ENCODE data around the gene ELF5. TPM values are rescaled to one million over a fixed set of nuclear protein-coding genes. Genes with fewer than 3 reads are reported as not detected.
A peak's percentile ranks its signal among the peaks of the same experiment; 100 is the strongest.

The ELF5 gene
- total RNA-seq, 2 experiments from 2014 or later, result not detected

- no peaks in the 10 kb centered on the region for H3K9me3 Mint-ChIP-seq (ENCODE audit: insufficient read depth)
- POLR2A ChIA-PET, result no interaction called here
Measured at GRCh38 chr11:34460278-34460677, 53.3 kb downstream of the ELF5 start.

GRCh38 chr11:34459507-34460162, 54.0 kb downstream of the ELF5 start:
- Mint-ChIP-seq H3K36me3 (ENCODE audit: low read depth) (peaks cover 61% of the 10 kb centered on the region), H3K9me3 (ENCODE audit: insufficient read depth) (no peaks in the 10 kb centered on the region), H3K4me3 (no peak overlapping the region), H3K27ac (no peak overlapping the region), H3K4me1 (ENCODE audit: low read depth) (peaks cover 3% of the 10 kb centered on the region), H3K27me3 (ENCODE audit: low read depth) (no peaks in the 10 kb centered on the region)
- DNase-seq (no peak), ATAC-seq (no peak)
- ChIA-PET CTCF (interaction anchor here (0.7 to 0.9 kb wide), 2 partner anchors 9 to 31 kb away, joined by 3 read pairs; no protein-coding TSS in a partner anchor), POLR2A (interaction anchor here (0.9 kb wide), 1 partner anchor 13 kb away, joined by 3 read pairs; no protein-coding TSS in a partner anchor)

More at GRCh38 chr11:34460278-34460677, 53.3 kb downstream of the ELF5 start:
- CTCF ChIA-PET, result interaction anchor here (0.7 to 0.9 kb wide), 2 partner anchors 8 to 32 kb away, joined by 3 read pairs; no protein-coding TSS in a partner anchor
- no peaks in the 10 kb centered on the region for H3K27me3 Mint-ChIP-seq (ENCODE audit: low read depth)
- DNase-seq (no peak), ATAC-seq (no peak)
- no peak overlapping the region for H3K4me3 Mint-ChIP-seq
- peaks cover 5% of the 10 kb centered on the region for H3K4me1 Mint-ChIP-seq (ENCODE audit: low read depth)
- H3K36me3 Mint-ChIP-seq (ENCODE audit: low read depth), result peaks cover 58% of the 10 kb centered on the region
- H3K27ac Mint-ChIP-seq, result no peak overlapping the region

DNA sequence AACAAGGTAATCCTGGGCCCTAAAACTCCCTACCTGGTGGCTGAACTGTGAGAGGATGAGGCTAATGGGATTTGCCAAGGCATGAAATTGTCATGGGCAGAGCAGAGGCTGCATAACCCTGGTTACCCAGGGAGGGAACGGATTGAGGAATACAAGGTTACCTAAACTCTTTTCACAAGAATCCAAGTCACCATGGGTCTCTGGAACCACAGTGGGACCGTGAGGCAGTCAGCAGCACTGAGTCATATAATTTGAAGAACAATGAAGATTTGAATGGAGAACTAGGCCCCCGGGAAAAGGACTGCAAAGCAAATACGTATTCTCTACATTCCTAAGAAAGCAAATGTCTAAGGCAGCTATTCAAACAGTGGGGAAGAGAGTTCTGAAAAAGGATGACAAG, 55.1 kb downstream of the ELF5 start:
- ATAC-seq, result no peak
- no peak overlapping the region for H3K4me3 Mint-ChIP-seq
- no peaks in the 10 kb centered on the region for H3K9me3 Mint-ChIP-seq (ENCODE audit: insufficient read depth)
- H3K4me1 Mint-ChIP-seq (ENCODE audit: low read depth), result no peaks in the 10 kb centered on the region
- H3K36me3 Mint-ChIP-seq (ENCODE audit: low read depth), result peaks cover 53% of the 10 kb centered on the region
- CTCF ChIA-PET, result interaction anchor here (1.0 kb wide), 1 partner anchor 9 kb away, joined by 5 read pairs; no protein-coding TSS in a partner anchor
- H3K27me3 Mint-ChIP-seq (ENCODE audit: low read depth), result no peaks in the 10 kb centered on the region
- POLR2A ChIA-PET, result no interaction called here
- DNase-seq, result no peak
- no peak overlapping the region for H3K27ac Mint-ChIP-seq

DNA sequence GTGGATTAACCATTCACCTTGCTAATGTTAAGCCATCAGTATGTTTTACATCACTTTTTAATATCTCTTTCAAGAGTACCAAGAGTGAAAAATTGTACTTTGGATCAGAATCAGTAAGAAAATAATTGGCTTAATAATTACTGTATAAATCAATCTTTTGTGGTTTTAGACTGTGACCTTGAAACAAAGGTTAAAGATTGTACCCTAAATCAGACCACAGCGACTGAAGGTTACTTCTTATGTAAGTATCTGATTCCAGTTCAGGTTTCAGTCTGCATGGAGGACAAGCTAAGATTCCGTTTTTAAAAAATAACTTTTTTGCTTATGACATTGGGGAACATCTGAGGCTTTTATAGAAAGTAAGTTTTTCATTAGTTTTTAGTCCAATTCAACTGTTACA, 56.0 kb downstream of the ELF5 start:
- DNase-seq, result no peak
- H3K9me3 Mint-ChIP-seq (ENCODE audit: insufficient read depth), result no peaks in the 10 kb centered on the region
- no peaks in the 10 kb centered on the region for H3K4me1 Mint-ChIP-seq (ENCODE audit: low read depth)
- ChIA-PET CTCF (no interaction called here), POLR2A (no interaction called here)
- H3K27ac Mint-ChIP-seq, result no peak overlapping the region
- no peaks in the 10 kb centered on the region for H3K27me3 Mint-ChIP-seq (ENCODE audit: low read depth)
- no peak overlapping the region for H3K4me3 Mint-ChIP-seq
- peaks cover 51% of the 10 kb centered on the region for H3K36me3 Mint-ChIP-seq (ENCODE audit: low read depth)
- no peak for ATAC-seq

- ChIA-PET CTCF (interaction anchor here (1.2 kb wide), 1 partner anchor 11 kb away, joined by 3 read pairs; no protein-coding TSS in a partner anchor), POLR2A (no interaction called here)
- H3K27me3 Mint-ChIP-seq (ENCODE audit: low read depth), result no peaks in the 10 kb centered on the region
- H3K4me3 Mint-ChIP-seq, result no peak overlapping the region
- peaks cover 61% of the 10 kb centered on the region for H3K36me3 Mint-ChIP-seq (ENCODE audit: low read depth)
- ATAC-seq (no peak), DNase-seq (no peak)
- peaks cover 4% of the 10 kb centered on the region for H3K4me1 Mint-ChIP-seq (ENCODE audit: low read depth)
- H3K27ac Mint-ChIP-seq, result no peak overlapping the region
- H3K9me3 Mint-ChIP-seq (ENCODE audit: insufficient read depth), result no peaks in the 10 kb centered on the region
Measured at GRCh38 chr11:34454308-34455032, 59.1 kb downstream of the ELF5 start.

GRCh38 chr11:34451053-34451452, 62.5 kb downstream of the ELF5 start:
- H3K4me1 Mint-ChIP-seq (ENCODE audit: low read depth), result peaks cover 24% of the 10 kb centered on the region
- H3K9me3 Mint-ChIP-seq (ENCODE audit: insufficient read depth), result no peaks in the 10 kb centered on the region
- CTCF ChIA-PET, result interaction anchor here (2.7 kb wide), 1 partner anchor 17 kb away, joined by 17 read pairs; no protein-coding TSS in a partner anchor
- peaks cover 45% of the 10 kb centered on the region for H3K36me3 Mint-ChIP-seq (ENCODE audit: low read depth)
- POLR2A ChIA-PET, result no interaction called here
- no peak overlapping the region for H3K27ac Mint-ChIP-seq
- DNase-seq (no peak), ATAC-seq (no peak)
- no peaks in the 10 kb centered on the region for H3K27me3 Mint-ChIP-seq (ENCODE audit: low read depth)
- no peak overlapping the region for H3K4me3 Mint-ChIP-seq

- Mint-ChIP-seq H3K4me3 (no peak overlapping the region), H3K36me3 (ENCODE audit: low read depth) (peaks cover 31% of the 10 kb centered on the region), H3K4me1 (ENCODE audit: low read depth) (peaks cover 31% of the 10 kb centered on the region), H3K27ac (peak overlapping the region; percentile 28), H3K27me3 (ENCODE audit: low read depth) (no peaks in the 10 kb centered on the region), H3K9me3 (ENCODE audit: insufficient read depth) (no peaks in the 10 kb centered on the region)
- ChIA-PET CTCF (interaction anchor here (1.0 to 2.7 kb wide), 5 partner anchors 9 to 274 kb away, joined by 3 to 17 read pairs (median 3); no protein-coding TSS in a partner anchor), POLR2A (no interaction called here)
- ATAC-seq, result peak; percentile 47
- DNase-seq, result no peak
Measured at GRCh38 chr11:34449013-34449412, 64.6 kb downstream of the ELF5 start.

GRCh38 chr11:34448223-34448994, 65.2 kb downstream of the ELF5 start:
- Mint-ChIP-seq H3K27ac (peak overlapping the region; percentile 28), H3K27me3 (ENCODE audit: low read depth) (no peaks in the 10 kb centered on the region), H3K9me3 (ENCODE audit: insufficient read depth) (no peaks in the 10 kb centered on the region), H3K4me3 (no peak overlapping the region), H3K36me3 (ENCODE audit: low read depth) (peaks cover 31% of the 10 kb centered on the region), H3K4me1 (ENCODE audit: low read depth) (peaks cover 32% of the 10 kb centered on the region)
- ChIA-PET POLR2A (interaction anchor here (1.4 kb wide), 1 partner anchor 10 kb away, joined by 4 read pairs; the partner anchor contains the start of gene CAT), CTCF (interaction anchor here (1.0 to 2.7 kb wide), 5 partner anchors 8 to 274 kb away, joined by 3 to 17 read pairs (median 3); no protein-coding TSS in a partner anchor)
- DNase-seq (no peak), ATAC-seq (no peak)

GRCh38 chr11:34447044-34447443, 66.5 kb downstream of the ELF5 start:
- no peaks in the 10 kb centered on the region for H3K9me3 Mint-ChIP-seq (ENCODE audit: insufficient read depth)
- ATAC-seq (no peak), DNase-seq (no peak)
- ChIA-PET POLR2A (interaction anchor here (0.9 kb wide), 1 partner anchor 12 kb away, joined by 3 read pairs; no protein-coding TSS in a partner anchor), CTCF (interaction anchor here (0.7 kb wide), 1 partner anchor 20 kb away, joined by 3 read pairs; no protein-coding TSS in a partner anchor)
- peaks cover 26% of the 10 kb centered on the region for H3K36me3 Mint-ChIP-seq (ENCODE audit: low read depth)
- H3K4me1 Mint-ChIP-seq (ENCODE audit: low read depth), result peaks cover 36% of the 10 kb centered on the region
- no peaks in the 10 kb centered on the region for H3K27me3 Mint-ChIP-seq (ENCODE audit: low read depth)
- H3K4me3 Mint-ChIP-seq, result no peak overlapping the region
- no peak overlapping the region for H3K27ac Mint-ChIP-seq

DNA sequence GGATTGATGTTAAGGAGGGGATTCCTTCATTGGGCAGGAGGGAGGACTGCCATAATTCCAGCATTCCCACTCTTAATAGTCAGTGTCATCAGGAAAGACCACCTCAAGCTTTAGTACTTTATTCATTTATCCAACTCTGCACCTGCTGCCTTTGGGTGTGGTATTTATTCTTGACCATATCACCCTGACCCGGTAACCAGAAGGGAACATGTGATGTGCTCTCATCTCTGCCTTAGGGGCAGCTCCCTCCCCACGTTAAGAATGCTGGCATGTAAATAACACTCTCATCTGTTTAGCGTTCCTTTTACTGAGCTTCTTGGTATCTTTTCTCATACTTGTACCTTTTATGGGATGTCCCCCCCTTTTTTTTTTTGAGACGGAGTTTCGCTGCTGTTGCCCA, 67.2 kb downstream of the ELF5 start:
- no peak for ATAC-seq
- ChIA-PET CTCF (no interaction called here), POLR2A (interaction anchor here (0.9 kb wide), 1 partner anchor 13 kb away, joined by 3 read pairs; no protein-coding TSS in a partner anchor)
- H3K9me3 Mint-ChIP-seq (ENCODE audit: insufficient read depth), result no peaks in the 10 kb centered on the region
- H3K27me3 Mint-ChIP-seq (ENCODE audit: low read depth), result no peaks in the 10 kb centered on the region
- H3K4me1 Mint-ChIP-seq (ENCODE audit: low read depth), result peaks cover 36% of the 10 kb centered on the region
- H3K36me3 Mint-ChIP-seq (ENCODE audit: low read depth), result peaks cover 24% of the 10 kb centered on the region
- no peak overlapping the region for H3K4me3 Mint-ChIP-seq
- no peak overlapping the region for H3K27ac Mint-ChIP-seq
- no peak for DNase-seq

GRCh38 chr11:34445956-34446355, 67.6 kb downstream of the ELF5 start:
- ChIA-PET POLR2A (no interaction called here), CTCF (no interaction called here)
- no peak overlapping the region for H3K27ac Mint-ChIP-seq

More at GRCh38 chr11:34445956-34446355, 67.6 kb downstream of the ELF5 start:
- Mint-ChIP-seq H3K27me3 (ENCODE audit: low read depth) (no peaks in the 10 kb centered on the region), H3K4me3 (no peak overlapping the region), H3K9me3 (ENCODE audit: insufficient read depth) (no peaks in the 10 kb centered on the region), H3K4me1 (ENCODE audit: low read depth) (peaks cover 38% of the 10 kb centered on the region), H3K36me3 (ENCODE audit: low read depth) (peaks cover 26% of the 10 kb centered on the region)
- ATAC-seq, result no peak
- DNase-seq, result no peak

All from activated CD8-positive, alpha-beta T cell treated with anti-CD3 and anti-CD28 coated beads, Interleukin-2, amount 10 ng/mL, durations not matched to agents 7 days and 5 days (primary cell).